GM18498 (cell line): ENCODE results near the gene SSH3.
"Not testable (repeated sequence)": the region's sequence is repeated elsewhere in the genome, so short reads cannot be mapped to it uniquely, and the experiment has no call there.

ENCODE experiments used
- ATAC-seq: cut with Tn5 transposase; IDR thresholded peaks from one replicate; pipeline ENCODE4 v1.9.1; 2021; ENCODE audit warnings: mild to moderate bottlenecking, moderate library complexity; ENCODE audit not compliant: unreplicated experiment

SSH3 gene, protein sequence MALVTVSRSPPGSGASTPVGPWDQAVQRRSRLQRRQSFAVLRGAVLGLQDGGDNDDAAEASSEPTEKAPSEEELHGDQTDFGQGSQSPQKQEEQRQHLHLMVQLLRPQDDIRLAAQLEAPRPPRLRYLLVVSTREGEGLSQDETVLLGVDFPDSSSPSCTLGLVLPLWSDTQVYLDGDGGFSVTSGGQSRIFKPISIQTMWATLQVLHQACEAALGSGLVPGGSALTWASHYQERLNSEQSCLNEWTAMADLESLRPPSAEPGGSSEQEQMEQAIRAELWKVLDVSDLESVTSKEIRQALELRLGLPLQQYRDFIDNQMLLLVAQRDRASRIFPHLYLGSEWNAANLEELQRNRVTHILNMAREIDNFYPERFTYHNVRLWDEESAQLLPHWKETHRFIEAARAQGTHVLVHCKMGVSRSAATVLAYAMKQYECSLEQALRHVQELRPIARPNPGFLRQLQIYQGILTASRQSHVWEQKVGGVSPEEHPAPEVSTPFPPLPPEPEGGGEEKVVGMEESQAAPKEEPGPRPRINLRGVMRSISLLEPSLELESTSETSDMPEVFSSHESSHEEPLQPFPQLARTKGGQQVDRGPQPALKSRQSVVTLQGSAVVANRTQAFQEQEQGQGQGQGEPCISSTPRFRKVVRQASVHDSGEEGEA

DNA sequence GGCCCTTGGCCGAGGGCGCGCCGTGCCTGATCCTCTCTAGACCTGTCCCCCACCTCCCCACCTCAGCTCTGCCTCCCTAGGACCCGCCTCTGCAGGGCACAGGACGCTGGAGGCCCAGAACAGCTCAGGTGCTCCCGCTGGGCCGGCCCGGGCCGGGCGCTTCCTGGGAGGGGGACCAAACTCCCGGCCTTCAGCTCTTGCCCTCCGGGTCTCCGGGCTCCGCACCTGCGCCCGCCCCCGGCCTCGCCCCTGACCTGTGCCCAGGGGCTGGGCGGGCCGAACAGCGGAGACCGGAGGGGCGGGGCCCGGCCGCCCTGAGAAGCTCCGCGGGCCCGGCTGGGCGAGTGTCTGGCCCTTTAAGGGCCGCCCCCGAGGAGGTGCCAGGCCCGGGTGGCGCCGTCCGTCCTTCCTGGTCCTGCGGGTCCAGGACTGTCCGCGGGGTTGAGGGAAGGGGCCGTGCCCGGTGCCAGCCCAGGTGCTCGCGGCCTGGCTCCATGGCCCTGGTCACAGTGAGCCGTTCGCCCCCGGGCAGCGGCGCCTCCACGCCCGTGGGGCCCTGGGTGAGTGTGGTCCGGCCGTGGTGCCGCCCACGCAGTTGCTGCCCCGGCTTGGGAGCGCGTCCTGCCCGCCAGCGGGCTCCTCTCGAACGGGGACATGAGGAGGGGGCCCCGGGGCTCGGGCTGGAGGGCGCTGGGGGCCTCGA, at the start of gene SSH3:
Gene SSH3, plus strand, starts transcription at position 399 of the 703 bp plus-strand sequence. Its CDS starts 96 bp downstream, at position 495.
- ATAC-seq, result no peak

DNA sequence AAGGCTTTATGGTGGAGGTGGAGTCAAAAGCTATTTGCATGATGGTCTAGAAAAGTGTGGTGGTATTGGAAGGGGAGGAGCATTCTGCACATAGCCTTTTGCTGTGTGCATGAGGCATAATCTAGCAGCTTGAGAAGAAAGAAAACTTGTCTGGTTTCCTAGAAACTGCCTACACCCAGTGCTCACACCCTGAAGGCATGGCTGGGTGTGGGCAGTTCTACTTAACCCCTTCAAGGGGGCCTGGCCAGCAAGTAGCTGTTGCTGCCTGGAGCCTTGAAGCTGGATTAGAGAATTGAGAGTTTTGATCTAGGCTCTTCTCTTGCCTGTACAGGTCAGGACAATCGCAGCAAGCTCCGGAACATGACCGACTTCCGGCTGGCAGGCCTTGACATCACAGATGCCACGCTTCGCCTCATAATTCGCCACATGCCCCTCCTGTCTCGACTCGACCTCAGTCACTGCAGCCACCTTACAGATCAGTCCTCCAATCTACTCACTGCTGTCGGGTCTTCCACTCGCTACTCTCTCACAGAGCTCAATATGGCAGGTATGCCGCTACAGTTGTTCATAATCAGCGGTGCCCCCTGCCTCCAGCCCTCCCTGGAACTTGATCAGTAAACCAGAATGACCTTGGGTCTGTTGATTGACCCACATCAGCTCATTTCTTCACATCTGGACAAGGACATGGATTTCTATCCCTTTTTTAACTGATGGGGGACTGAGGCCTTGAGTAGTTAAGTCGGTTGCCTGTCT, 49.3 kb upstream of the SSH3 start:
- ATAC-seq, result no peak

DNA sequence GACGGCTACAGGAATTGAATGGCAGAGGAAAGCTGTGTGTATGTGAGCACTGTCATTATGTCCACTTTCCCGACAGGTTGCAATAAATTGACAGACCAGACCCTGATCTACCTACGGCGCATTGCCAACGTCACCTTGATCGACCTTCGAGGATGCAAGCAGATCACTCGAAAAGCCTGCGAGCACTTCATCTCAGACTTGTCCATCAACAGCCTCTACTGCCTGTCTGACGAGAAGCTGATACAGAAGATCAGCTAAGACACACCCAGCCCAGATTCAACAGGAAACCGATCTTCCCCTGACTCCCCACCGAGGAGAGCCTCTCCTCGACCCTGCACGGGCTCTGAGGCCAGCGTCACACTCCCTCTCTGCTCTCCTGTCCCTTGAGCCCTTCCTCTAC, 48.5 kb upstream of the SSH3 start:
- ATAC-seq, result no peak

DNA sequence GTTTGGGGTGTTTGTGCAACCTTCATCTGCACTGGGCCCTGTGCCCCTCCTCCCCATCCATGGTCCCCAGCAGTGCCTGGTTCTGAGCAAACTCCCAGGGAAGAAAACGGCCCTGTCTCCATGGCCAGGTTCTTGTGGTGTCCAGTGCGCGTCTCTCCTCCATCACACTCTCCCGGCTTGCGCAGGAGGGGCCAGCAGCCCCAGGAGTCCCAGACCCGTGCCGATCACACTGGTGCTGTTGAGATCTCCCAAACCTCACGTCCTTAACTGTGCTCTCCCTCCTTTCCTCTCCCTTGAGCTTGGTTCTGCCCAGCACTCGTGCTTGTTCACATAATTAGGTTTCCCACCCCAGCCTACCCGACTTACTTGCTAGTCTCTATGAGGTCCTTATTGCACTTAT, 48.0 kb upstream of the SSH3 start:
- ATAC-seq, result no peak

DNA sequence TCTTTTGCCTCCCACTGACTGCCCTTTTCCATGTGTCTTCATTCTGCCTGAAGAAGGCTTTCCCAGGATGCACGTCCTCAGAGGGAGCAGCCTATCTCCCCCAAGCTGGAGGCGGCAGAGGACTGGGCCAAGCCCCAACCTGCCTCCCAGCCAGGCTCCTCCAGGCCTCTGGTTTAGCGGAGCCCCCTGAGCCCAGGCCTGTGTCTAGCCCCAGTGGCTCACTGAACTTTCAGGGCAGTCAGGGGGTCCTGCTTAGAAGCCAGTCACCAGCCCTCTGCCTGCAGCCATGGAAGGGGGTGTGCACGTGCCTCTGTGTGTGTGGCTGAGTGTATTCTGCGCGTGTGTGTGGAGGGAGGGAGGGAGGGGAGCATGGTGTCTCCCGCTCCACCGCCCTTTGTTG, 47.5 kb upstream of the SSH3 start:
- ATAC-seq, result no peak

DNA sequence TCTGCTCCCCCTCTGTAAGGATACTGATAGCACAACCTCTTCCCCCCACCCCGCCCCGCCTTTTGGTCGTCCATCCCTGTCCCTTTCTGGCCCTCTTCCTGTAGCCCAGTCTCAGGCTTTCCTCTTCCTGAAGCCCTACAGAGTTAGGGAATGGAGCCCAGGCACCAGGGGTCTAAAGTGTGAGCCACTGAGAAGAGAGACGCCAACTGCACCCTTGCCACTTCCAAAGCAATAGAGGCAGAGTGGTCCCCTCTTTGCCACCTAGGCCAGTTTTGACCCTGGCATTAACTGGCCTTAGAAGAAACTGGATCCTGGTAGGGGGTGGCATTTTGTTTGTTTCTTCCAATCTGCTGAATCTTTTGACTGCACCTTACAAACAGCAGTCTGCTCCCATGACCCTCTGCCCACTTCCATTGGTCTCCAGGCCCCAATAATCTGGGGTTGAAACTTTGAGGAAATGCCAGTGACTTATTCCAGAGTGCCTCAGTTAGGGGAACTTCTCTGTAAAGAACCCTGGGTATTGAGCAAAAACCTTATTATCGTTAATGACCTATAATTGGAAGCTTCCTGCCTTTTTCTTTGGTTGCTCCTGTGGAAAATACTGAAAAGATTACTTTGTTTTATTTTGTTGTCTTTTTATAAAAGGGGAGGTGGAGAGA, 46.7 kb upstream of the SSH3 start:
- no peak for ATAC-seq

DNA sequence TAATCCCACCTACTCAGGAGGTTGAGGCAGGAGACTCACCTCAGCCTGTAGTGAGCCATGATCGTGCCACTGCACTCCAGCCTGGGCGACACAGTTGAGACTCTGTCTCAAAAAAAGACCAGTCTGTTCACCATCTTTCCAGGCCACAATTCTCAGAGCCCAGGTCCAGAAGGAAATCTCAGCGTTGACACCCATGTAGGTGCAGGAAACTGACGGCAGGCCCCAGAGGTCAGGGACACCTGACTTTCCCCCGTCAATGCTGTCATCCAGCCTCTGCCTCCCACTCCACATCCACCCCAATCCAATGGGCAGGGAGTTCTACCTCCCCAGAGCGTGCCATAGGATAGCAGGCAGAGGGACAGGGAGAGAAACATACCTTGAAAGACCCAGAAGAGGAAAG, 42.9 kb upstream of the SSH3 start:
- no peak for ATAC-seq

DNA sequence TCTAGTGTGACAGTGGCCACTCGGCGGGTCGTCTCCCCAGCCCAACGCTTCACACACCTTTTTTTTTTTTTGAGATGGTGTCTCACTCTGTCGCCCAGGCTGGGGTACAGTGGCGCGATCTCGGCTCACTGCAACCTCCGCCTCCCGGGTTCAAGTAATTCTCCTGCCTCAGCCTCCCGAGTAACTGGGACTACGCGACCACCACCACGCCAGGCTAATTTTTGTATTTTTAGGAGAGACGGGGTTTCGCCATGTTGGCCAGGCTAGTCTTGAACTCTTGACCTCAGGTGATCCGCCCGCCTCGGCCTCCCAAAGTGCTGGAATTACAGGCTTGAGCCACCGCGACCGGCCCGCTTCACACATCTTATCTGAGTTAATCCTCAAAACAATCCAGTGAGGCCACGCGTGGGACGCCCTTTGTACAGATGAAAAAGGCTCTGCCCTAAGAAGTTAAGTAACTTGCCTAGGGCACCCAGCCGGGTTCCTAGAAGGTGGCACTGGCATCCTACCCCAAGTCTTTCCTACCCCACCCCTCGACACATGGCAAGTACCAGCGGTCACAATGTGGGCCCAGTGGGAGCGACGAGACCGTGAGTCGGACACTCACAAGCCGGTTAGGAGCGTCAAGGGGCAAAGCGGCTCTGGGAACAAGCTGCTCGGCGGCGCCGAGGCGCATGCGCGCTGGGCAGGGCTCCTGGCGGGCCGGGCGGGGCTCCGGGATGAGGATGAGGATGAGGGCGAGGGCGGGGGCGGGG, 42.3 kb upstream of the SSH3 start:
- not testable (repeated sequence) for ATAC-seq

DNA sequence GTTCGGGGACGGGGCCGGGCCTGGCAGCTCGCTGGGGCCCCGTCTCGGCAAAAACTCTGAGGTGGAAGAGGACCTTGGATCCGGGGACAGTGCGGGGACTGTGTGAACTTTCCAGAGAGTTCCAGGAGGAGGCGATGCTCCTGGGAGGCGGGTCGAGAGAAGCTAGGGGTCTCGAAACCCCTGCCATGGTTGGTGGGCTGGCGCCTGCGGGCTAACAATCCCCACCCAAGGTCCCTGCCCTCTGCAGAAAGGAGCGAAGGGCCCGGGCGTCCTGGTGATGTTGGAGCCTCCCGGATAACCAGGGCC, 41.7 kb upstream of the SSH3 start:
- no peak for ATAC-seq

DNA sequence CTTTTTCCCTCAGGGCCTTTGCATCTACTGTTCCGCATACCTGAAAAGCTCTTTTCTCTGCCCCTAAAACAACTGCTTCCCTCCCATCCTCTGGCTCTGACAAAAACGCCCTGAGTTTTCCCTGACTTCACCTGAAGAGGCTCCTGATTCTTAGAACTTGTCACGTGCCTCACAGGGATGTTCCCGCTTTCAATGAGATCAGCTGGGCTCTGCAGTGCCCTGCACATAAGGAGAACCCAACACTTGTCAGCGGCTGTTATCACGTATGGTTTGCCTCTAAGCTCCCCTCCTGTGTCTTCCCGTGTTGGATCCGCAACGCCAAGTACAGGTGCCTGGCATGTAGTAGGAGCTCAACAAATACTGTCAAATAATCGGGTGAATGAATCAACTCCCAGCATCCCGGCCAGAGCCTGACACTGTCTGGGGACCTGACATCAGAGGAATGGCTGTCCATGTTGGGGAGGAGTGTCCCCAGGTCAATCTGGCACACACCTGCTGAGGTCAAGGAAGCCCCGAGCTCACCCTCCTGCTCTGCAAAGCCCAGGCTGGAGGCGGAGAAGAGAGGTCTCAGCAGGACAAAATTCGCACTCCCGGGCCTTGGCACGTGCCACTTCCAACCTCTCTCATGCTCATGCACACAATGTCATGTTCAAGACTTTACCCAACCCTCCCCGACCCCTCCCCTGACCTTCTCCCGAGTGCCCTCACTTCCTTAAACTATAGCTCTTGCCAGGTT, 41.2 kb upstream of the SSH3 start:
- ATAC-seq, result no peak

DNA sequence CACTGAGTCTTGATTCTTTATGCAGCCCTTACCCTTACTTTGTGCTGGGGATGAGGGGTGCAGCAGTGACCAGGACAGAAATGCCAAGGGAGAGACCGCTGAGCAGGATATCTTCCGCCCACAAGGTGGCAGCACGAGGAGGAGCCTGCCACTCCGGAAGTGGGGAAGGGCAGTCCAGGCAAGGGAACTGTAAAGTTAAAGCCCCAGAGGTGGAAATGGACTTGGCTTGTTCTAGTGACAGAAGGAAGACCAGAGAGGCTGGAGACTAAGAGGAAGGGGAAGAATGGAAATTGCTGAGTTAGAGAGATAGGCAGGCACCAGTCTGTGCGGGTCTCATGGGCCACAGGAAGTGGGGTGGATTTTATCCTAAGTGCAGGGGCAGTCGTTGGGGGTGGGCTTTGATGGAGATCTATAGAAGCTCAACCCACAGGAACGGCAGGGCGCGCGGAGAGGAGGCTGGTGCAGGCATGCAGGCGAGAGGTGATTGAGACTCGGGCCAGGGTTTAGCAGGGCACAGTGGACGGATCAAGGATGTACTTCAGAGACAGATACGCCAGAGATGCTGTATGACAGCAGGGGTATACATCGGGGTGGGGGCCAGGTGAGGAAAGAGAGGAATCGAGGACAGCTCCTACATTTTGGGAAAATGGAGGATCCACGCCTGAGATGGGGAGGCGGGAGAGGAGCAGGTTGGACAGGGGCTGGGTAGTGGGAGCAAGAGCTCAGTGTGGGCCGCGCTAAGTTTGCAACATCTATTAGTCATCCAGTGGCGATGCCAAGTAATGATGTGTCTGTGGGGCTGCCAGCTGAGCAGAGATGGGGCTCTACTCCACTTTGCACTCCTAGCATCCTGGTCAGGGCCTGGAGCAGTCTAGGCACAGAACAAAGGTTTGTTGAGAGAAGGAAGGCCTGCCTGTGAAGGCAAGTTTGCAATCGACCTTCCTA, 40.3 kb upstream of the SSH3 start:
- no peak for ATAC-seq

DNA sequence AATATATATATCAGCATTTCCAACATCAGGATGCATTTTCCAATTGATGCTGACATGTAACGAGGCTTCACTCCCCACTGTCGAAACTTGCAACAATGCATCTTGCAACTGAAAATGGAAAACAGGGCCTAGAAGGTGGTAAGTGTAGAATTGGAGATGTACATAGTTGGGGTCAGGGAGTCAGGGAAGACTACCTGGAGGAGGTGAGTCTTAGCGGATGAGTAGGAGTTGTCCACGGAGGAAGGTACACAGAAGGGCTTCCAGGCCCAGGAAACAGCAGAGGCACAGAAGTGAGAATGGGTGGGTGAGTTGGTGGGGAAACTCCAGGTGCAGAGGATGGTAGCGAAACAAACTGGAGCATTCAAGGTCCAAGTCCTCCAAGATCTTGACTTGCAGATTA, 39.1 kb upstream of the SSH3 start:
- ATAC-seq, result no peak

DNA sequence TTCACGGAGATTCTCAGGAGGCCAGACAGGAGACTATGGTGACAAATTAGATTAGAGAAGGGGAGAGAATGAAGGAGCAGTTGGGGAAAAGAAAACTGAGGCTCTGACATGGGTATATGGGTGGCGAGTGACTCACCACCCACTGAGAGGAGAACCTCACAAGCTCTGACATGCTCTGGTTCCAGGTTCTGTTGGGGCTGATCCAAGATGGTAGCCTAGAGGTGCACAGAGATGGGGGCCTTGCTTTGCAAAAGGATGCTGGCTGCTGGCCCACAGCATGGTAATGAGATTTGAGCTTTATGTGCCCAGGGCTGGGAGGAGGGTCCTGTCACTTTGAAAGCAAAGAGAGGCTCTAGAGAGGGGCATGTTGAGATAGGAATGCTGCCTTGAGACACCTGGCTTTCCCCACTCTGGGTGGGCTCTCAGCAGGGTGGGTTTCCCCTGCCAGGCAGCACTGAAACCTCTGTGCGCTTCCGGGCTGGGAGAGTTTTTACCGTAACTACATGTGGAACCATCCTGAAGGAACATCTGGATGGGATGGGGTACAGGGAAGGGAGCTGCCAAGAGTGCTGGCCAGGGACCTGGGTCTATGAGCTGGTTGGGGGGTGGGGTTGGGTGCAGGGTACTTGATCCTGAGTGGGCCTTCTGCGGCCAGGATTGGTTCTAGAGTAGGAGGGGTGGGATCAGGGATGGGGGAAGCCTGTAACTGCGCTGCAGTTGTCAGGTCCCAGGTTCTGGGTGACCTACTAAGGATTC, 38.3 kb upstream of the SSH3 start:
- no peak for ATAC-seq

DNA sequence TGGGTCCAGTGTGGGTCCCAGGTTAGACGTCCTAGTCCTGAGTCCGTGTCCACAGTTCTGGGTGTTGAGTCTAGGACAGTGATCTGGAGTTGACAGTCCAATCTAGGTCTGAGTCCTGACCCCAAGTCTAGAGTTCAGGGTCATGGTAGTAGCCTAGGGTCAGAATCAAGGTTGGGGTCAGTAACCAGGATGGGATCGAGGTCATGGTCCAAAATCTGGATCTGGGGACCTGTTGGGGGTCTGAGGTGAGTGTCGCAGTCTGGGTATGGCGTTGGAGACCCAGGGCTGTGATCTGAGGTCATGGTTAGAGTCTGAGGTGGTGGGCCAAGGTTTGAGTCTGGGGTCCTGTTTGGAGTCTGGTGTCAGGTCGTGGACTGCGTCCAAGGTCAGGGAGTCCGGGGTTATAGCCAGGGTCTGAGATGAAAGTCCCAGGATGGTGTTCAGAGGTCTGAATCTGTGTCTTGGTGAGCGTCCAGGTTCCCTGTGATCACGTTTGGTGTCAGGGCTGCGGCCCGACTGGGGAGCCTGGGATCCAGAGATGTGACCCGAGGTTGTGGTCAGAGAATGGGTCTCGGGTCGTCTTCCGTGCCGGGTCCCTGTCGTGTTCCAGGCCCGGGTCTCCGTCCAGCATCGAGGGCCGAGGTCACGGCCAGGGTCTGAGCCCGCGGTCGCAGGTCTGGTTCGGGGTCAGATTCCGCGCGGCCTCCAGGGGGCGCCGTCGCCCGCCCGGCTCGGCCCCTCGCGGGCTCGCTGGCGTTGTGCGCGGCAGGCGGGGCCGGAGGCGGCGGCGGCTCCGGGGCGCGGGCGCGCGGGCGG, 37.5 kb upstream of the SSH3 start:
- peak; percentile 47 for ATAC-seq

DNA sequence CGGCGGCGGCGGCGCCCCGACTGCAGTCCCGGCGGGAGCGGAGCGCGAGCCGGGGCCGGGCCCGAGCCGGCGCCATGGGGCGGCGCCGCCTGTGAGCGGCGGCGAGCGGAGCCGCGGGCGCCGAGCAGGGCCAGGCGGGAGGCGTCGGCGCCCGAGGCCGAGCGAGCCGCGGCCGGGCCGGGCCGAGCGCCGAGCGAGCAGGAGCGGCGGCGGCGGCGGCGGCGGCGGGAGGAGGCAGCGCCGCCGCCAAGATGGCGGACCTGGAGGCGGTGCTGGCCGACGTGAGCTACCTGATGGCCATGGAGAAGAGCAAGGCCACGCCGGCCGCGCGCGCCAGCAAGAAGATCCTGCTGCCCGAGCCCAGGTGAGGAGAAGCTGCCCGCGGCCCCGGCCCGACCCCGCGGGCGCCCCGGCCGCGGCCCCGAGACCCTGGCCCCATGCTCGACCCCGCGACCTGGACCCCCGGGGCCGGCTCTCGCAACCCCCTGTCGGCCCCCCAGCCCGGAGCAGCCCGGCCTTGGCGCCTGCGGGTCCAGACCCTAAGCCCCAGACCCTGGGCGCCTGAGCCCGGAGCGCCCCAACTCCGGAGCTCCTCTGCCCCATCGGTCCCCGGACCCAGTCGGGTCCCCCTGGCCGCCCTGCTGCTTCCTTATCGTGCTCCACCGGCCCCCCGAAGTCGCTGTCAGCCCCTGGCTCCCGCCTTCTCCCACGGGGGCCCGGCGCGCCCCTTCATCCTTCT, 36.7 kb upstream of the SSH3 start, which contains the start of gene GRK2:
Gene GRK2, plus strand, starts transcription at position 25 of the 739 bp plus-strand sequence. Its CDS starts 227 bp downstream, at position 252.
- peak; percentile 2 for ATAC-seq
